Measurements from ENCODE around the gene ALDH1A2.

DNA sequence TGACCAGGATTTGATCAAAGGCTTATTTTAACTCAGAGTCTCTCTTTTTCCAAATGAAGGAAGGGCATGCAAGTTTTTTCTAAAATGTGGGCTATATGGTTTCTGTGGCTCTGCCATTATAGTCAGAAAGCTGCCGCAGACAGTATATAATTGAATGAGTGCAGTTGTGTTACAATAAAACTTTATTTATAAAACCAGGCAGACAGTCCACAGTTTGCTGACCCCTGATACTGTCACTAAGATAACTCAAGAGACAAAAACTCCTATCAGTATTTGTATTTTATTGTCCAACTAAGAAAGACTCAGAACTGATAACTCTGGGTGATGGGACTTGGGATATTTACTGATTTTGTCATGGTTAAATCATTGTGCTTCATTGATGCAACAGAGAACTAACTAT lies 4.9 kb downstream of the ALDH1A2 start:
- TF ChIP-seq, protein P1, sequence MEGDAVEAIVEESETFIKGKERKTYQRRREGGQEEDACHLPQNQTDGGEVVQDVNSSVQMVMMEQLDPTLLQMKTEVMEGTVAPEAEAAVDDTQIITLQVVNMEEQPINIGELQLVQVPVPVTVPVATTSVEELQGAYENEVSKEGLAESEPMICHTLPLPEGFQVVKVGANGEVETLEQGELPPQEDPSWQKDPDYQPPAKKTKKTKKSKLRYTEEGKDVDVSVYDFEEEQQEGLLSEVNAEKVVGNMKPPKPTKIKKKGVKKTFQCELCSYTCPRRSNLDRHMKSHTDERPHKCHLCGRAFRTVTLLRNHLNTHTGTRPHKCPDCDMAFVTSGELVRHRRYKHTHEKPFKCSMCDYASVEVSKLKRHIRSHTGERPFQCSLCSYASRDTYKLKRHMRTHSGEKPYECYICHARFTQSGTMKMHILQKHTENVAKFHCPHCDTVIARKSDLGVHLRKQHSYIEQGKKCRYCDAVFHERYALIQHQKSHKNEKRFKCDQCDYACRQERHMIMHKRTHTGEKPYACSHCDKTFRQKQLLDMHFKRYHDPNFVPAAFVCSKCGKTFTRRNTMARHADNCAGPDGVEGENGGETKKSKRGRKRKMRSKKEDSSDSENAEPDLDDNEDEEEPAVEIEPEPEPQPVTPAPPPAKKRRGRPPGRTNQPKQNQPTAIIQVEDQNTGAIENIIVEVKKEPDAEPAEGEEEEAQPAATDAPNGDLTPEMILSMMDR (IDR thresholded peaks at IDR 0.05) = no peak
- no peak for TF ChIP-seq POLR2AphosphoS5 (IDR thresholded peaks at IDR 0.05)
